ENCODE measurements around the gene CACNB4. TPM values are rescaled to one million over a fixed set of nuclear protein-coding genes. Genes with fewer than 3 reads are reported as not detected.
"Not testable (repeated sequence)": the region's sequence is repeated elsewhere in the genome, so short reads cannot be mapped to it uniquely, and the experiment has no call there.

CACNB4 gene
- total RNA-seq, 2 experiments from 2014 or later, result 0.28 to 0.30 TPM

DNA sequence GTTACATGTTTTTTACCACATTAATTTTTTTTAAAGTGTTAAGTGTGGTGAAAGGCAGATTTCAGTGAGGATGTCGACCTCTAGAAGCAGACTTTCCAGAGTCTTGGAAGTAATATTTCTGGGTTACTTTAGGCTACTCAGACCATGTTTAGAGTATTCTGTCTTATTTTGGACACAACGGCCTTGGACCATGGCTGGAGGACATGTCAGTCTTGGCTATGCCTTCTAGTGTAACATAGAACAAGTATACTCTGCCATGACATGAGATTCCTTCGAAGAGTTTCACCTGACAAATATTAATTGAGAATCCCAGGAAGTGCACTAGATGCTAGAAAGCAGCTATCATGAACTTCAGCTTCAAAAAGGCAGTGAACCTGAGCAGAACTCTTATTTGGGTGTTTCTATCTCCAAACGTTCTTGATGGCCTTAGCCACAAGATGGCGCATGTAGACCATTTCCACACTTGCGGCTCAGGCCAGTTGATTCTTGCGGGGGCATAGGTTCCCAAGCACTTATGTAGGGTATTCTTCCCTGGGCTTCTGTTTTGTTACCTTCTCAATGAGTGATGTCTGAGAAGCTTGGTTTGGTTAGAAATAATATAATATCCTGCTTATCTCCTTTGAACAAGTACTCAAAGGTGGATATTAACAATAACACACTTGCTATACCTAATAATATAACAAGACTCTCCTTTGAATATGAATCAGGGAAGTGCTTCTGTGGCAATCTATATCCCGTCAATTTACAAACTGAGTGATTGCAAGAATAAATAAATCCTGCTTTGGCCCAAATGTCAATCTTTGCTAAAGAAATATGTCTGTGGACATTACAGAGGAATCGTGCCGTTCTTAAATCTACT lies 62.0 kb downstream of the CACNB4 start:
- Mint-ChIP-seq H3K4me3 (no peak overlapping the region), H3K4me1 (no peaks in the 10 kb centered on the region)
- POLR2A ChIA-PET, result no interaction called here

DNA sequence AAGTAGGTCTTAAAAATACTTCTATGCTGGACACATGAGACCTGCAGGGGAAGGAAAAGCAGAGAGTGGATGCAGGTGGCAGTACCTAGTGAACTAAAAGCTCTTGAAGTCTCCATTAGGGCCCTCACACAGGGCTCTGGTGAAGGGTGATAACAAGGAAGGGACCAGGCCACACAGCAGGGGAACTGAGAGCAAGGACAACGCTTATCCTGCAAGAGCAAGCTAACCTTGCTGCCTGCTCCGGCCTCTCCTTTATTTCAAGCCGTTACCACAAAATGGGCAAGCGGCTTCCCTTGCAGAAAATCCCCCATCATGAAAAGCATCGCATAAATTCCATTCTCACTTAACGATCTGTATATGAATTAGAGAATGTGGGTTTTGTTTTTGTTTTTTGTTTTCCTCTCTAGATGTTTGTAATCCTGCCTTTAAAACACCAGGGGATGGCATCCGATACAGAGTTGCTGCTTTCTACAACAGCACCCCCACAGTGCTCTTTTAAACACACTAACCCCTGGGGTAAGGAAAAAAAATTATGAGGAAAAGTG lies 64.5 kb downstream of the CACNB4 start:
- Mint-ChIP-seq H3K4me3 (no peak overlapping the region), H3K27ac (no peak overlapping the region), H3K27me3 (peaks cover 7% of the 10 kb centered on the region), H3K4me1 (no peaks in the 10 kb centered on the region), H3K9me3 (no peaks in the 10 kb centered on the region), H3K36me3 (ENCODE audit: low read depth) (no peaks in the 10 kb centered on the region)
- no peak for DNase-seq
- CTCF ChIA-PET, result interaction anchor here (1.4 kb wide), 1 partner anchor 9 kb away, joined by 3 read pairs; no protein-coding TSS in a partner anchor
- POLR2A ChIA-PET, result no interaction called here

More for the DNA sequence above, 62.0 kb downstream of the CACNB4 start:
- Mint-ChIP-seq H3K27ac (no peak overlapping the region), H3K9me3 (no peaks in the 10 kb centered on the region), H3K27me3 (peaks cover under 1% of the 10 kb centered on the region), H3K36me3 (ENCODE audit: low read depth) (no peaks in the 10 kb centered on the region)
- CTCF ChIA-PET, result interaction anchor here (0.6 to 3.1 kb wide), 8 partner anchors 8 to 677 kb away, joined by 3 to 24 read pairs (median 4); no protein-coding TSS in a partner anchor
- peak; percentile 61 for DNase-seq

- no peak for DNase-seq
- H3K9me3 Mint-ChIP-seq, result no peaks in the 10 kb centered on the region
- ChIA-PET POLR2A (no interaction called here), CTCF (no interaction called here)
- H3K36me3 Mint-ChIP-seq (ENCODE audit: low read depth), result no peaks in the 10 kb centered on the region
- no peaks in the 10 kb centered on the region for H3K4me1 Mint-ChIP-seq
- H3K27me3 Mint-ChIP-seq, result peaks cover 12% of the 10 kb centered on the region
- no peak overlapping the region for H3K4me3 Mint-ChIP-seq
- H3K27ac Mint-ChIP-seq, result no peak overlapping the region
Measured at GRCh38 chr2:152033011-152033925, 65.6 kb downstream of the CACNB4 start.

- peaks cover 16% of the 10 kb centered on the region for H3K27me3 Mint-ChIP-seq
- no peak overlapping the region for H3K4me3 Mint-ChIP-seq
- H3K4me1 Mint-ChIP-seq, result no peaks in the 10 kb centered on the region
- CTCF ChIA-PET, result no interaction called here
- no peak overlapping the region for H3K27ac Mint-ChIP-seq
- DNase-seq, result no peak
- no peaks in the 10 kb centered on the region for H3K9me3 Mint-ChIP-seq
- POLR2A ChIA-PET, result no interaction called here
- H3K36me3 Mint-ChIP-seq (ENCODE audit: low read depth), result no peaks in the 10 kb centered on the region
Measured at GRCh38 chr2:152031747-152032306, 67.0 kb downstream of the CACNB4 start.

- H3K27ac Mint-ChIP-seq; POLR2A ChIA-PET; H3K9me3 Mint-ChIP-seq; DNase-seq; CTCF ChIA-PET; H3K4me1 Mint-ChIP-seq; H3K36me3 Mint-ChIP-seq (ENCODE audit: low read depth); H3K4me3 Mint-ChIP-seq: not testable (repeated sequence)
- peaks cover 16% of the 10 kb centered on the region for H3K27me3 Mint-ChIP-seq
Measured at GRCh38 chr2:152030596-152031328, 68.1 kb downstream of the CACNB4 start.

DNA sequence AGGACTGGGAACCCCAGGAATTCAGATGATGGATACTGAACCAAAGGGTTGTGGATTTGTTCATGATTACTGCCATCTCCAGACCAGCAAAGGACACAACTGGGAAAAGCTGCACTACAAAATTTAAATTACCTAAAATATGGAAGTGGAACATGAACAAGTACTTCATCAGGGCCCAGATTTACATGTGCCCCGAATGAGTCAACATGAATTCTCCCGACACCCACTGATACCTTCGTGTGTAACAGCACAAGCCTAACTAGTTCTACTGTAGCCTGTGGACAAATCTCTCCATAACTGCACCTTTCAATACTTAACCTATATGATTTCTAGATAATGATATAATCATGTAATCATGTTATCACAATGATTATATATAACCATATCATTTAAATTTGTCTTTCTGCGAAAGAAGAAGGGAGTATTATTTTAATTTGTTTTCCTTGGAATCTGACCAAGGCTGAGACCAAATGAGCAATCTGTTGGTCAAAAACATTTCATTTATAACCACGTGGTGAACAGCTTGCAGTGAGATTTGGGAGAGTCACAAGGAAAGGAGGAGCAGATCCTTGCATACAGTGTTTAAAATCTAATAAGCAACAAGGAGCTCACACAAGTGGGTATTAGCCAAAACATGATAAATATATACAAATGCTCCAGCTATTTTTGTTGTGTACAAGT lies 70.5 kb downstream of the CACNB4 start:
- Mint-ChIP-seq H3K36me3 (ENCODE audit: low read depth) (no peaks in the 10 kb centered on the region), H3K27ac (no peak overlapping the region), H3K9me3 (no peaks in the 10 kb centered on the region), H3K4me3 (no peak overlapping the region), H3K27me3 (peaks cover 21% of the 10 kb centered on the region), H3K4me1 (peaks cover 3% of the 10 kb centered on the region)
- CTCF ChIA-PET, result interaction anchor here (0.7 to 1.1 kb wide), 5 partner anchors 9 to 315 kb away, joined by 3 to 4 read pairs (median 3); no protein-coding TSS in a partner anchor
- DNase-seq, result no peak
- POLR2A ChIA-PET, result no interaction called here

GRCh38 chr2:152025678-152026287 lies 73.1 kb downstream of the CACNB4 start:
- Mint-ChIP-seq H3K27ac (no peak overlapping the region), H3K36me3 (ENCODE audit: low read depth) (no peaks in the 10 kb centered on the region), H3K4me1 (peaks cover 3% of the 10 kb centered on the region), H3K27me3 (peaks cover 23% of the 10 kb centered on the region), H3K4me3 (peak overlapping the region; percentile 70), H3K9me3 (no peaks in the 10 kb centered on the region)
- POLR2A ChIA-PET, result no interaction called here
- DNase-seq, result peak; percentile 83
- CTCF ChIA-PET, result interaction anchor here (0.6 to 4.6 kb wide), 31 partner anchors 9 to 725 kb away, joined by 3 to 23 read pairs (median 4); partner anchors contain the start of gene ARL5A

DNA sequence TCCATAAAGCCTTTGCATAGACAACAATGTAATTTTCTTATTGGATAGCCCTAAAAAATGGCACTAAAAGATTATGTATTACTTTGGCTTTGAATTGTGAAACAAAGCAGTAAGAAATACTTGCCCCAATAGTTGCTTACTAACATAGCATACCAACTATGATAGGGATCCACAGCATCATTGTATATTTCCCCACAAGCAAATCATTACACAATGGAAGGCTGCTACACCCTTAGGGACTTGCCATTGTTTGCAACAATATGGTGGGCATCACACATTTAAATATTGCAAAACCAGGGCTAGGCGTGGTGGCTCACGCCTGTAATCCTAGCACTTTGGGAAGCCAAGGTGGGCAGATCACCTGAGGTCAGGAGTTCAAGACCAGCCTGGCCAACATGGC lies 74.4 kb downstream of the CACNB4 start:
- Mint-ChIP-seq H3K4me1 (peaks cover 3% of the 10 kb centered on the region), H3K27me3 (peaks cover 26% of the 10 kb centered on the region), H3K9me3 (no peaks in the 10 kb centered on the region), H3K4me3 (no peak overlapping the region), H3K27ac (no peak overlapping the region), H3K36me3 (ENCODE audit: low read depth) (no peaks in the 10 kb centered on the region)
- ChIA-PET POLR2A (no interaction called here), CTCF (interaction anchor here (0.6 to 4.6 kb wide), 18 partner anchors 8 to 736 kb away, joined by 3 to 23 read pairs (median 4); partner anchors contain the start of genes ARL5A and STAM2)
- DNase-seq, result no peak

- no peak overlapping the region for H3K4me3 Mint-ChIP-seq
- H3K27ac Mint-ChIP-seq, result no peak overlapping the region
- CTCF ChIA-PET, result no interaction called here
- no peaks in the 10 kb centered on the region for H3K9me3 Mint-ChIP-seq
- no peak for DNase-seq
- peaks cover 18% of the 10 kb centered on the region for H3K27me3 Mint-ChIP-seq
- POLR2A ChIA-PET, result no interaction called here
- no peaks in the 10 kb centered on the region for H3K36me3 Mint-ChIP-seq (ENCODE audit: low read depth)
- peaks cover 3% of the 10 kb centered on the region for H3K4me1 Mint-ChIP-seq
Measured at GRCh38 chr2:152022090-152022489, 76.8 kb downstream of the CACNB4 start.

DNA sequence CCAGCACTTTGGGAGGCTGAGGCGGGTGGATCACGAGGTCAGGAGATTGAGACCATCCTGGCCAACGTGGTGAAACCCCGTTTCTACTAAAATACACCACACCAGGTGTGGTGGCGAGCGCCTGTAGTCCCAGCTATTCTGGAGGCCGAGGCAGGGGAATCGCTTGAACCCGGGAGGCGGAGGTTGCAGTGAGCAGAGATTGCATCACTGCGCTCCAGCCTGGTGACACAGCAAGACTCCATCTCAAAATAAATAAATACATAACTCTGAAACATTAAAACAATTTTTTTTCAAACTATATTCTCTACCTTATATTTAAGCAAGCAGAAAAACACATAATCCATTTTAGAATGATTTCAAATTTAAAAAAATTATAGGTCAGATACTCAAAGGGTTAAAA lies 77.8 kb downstream of the CACNB4 start:
- H3K9me3 Mint-ChIP-seq; H3K4me1 Mint-ChIP-seq; H3K27ac Mint-ChIP-seq; DNase-seq; CTCF ChIA-PET; H3K36me3 Mint-ChIP-seq (ENCODE audit: low read depth); H3K4me3 Mint-ChIP-seq; POLR2A ChIA-PET: not testable (repeated sequence)
- peaks cover 20% of the 10 kb centered on the region for H3K27me3 Mint-ChIP-seq

GRCh38 chr2:152019732-152020131 lies 79.1 kb downstream of the CACNB4 start:
- no peaks in the 10 kb centered on the region for H3K4me1 Mint-ChIP-seq
- H3K27me3 Mint-ChIP-seq, result peaks cover 20% of the 10 kb centered on the region
- no peak overlapping the region for H3K4me3 Mint-ChIP-seq
- H3K9me3 Mint-ChIP-seq, result no peaks in the 10 kb centered on the region
- ChIA-PET POLR2A (no interaction called here), CTCF (no interaction called here)
- DNase-seq, result no peak
- no peak overlapping the region for H3K27ac Mint-ChIP-seq
- H3K36me3 Mint-ChIP-seq (ENCODE audit: low read depth), result no peaks in the 10 kb centered on the region

Data from activated CD4-positive, alpha-beta memory T cell treated with anti-CD3 and anti-CD28 coated beads, Interleukin-2, amount 10 ng/mL, durations not matched to agents 7 days and 5 days (primary cell).